ENCODE measurements around the gene CCDC182. TPM values are rescaled to one million over a fixed set of nuclear protein-coding genes. Genes with fewer than 3 reads are reported as not detected.

The CCDC182 gene
- total and polyA plus RNA-seq, 2 of the 13 experiments (the other 11 are each of a cell fraction or from before 2014, with no cell fraction given): not detected

DNA sequence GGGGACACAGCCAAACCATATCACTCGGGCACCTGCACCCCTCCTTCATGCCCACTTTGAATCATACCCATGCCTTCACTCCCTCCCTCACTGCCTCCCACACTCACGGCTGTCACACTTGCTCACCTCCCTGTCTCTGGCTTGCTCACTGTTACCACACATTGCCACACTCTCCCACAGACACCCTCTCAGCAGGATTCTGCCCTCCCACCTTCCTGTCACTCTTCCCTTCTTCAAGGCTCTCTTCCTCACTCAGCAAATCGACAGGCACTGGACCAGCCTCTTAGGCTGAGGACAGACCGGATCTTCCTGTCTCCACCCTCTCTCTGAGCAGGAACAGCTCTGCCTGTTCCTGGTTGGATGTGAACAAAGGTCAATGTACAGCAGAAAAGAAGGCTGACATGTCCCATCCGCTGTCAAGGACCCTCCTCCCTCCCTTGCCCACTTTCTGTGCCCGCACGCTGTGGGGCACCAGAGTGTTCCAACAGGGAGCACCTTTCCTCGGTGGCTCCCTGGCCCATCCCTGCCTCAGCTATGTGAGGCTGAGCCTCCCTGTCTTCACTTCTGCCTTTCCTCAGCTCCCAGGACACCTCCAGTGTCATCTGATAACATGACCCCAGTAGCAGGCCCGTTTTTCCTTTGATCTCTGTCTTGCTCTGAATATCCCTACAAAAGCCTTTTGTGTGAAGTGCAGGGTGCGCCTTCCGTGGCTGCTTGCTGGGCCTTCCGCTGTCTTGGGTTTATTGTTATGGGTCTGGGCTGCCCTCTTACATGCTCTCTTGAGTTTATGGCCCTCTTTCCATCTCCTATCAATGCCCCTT lies 47.0 kb downstream of the CCDC182 start (continued):
- no peak for TF ChIP-seq ZNF180 (CRISPR knock-in tag; IDR thresholded peaks at IDR 0.05; ENCODE audit: borderline replicate concordance, low read depth)
- peak; percentile 28; the same call in 1 of the 2 replicates for TF ChIP-seq ZFX (CRISPR knock-in tag; IDR thresholded peaks at IDR 0.05; ENCODE audit: low read depth)
- TF ChIP-seq CENPX (CRISPR knock-in tag; IDR thresholded peaks at IDR 0.05): no peak
- TF ChIP-seq, protein P1, sequence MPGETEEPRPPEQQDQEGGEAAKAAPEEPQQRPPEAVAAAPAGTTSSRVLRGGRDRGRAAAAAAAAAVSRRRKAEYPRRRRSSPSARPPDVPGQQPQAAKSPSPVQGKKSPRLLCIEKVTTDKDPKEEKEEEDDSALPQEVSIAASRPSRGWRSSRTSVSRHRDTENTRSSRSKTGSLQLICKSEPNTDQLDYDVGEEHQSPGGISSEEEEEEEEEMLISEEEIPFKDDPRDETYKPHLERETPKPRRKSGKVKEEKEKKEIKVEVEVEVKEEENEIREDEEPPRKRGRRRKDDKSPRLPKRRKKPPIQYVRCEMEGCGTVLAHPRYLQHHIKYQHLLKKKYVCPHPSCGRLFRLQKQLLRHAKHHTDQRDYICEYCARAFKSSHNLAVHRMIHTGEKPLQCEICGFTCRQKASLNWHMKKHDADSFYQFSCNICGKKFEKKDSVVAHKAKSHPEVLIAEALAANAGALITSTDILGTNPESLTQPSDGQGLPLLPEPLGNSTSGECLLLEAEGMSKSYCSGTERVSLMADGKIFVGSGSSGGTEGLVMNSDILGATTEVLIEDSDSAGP (CRISPR knock-in tag; IDR thresholded peaks at IDR 0.05; ENCODE audit: borderline replicate concordance): peak; percentile 60; the same call in 1 of the 2 replicates
- peak; percentile 61; the same call in 1 of the 2 replicates for TF ChIP-seq CBX5 (CRISPR knock-in tag; IDR thresholded peaks at IDR 0.05; ENCODE audit: borderline replicate concordance)
- peak; percentile 56; the same call in 1 of the 2 replicates for TF ChIP-seq PPARG (CRISPR knock-in tag; conservative IDR thresholded peaks at IDR 0.05)
- TF ChIP-seq MTA1 (CRISPR knock-in tag; IDR thresholded peaks at IDR 0.05; ENCODE audit: borderline replicate concordance): no peak; the same call in 1 of the 2 replicates
- TF ChIP-seq, protein P2, sequence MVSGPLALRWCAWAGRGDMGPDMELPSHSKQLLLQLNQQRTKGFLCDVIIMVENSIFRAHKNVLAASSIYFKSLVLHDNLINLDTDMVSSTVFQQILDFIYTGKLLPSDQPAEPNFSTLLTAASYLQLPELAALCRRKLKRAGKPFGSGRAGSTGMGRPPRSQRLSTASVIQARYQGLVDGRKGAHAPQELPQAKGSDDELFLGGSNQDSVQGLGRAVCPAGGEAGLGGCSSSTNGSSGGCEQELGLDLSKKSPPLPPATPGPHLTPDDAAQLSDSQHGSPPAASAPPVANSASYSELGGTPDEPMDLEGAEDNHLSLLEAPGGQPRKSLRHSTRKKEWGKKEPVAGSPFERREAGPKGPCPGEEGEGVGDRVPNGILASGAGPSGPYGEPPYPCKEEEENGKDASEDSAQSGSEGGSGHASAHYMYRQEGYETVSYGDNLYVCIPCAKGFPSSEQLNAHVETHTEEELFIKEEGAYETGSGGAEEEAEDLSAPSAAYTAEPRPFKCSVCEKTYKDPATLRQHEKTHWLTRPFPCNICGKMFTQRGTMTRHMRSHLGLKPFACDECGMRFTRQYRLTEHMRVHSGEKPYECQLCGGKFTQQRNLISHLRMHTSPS (CRISPR knock-in tag; IDR thresholded peaks at IDR 0.05; ENCODE audit: low read depth): 0 out of 2 replicates have a peak, but pooled peaks have one; percentile 50
- no peak for TF ChIP-seq NONO (IDR thresholded peaks at IDR 0.05)
- TF ChIP-seq NONO (CRISPR knock-in tag; conservative IDR thresholded peaks at IDR 0.05): peak; percentile 47; the same call in 1 of the 2 replicates
- TF ChIP-seq HNF4G (IDR thresholded peaks at IDR 0.05; ENCODE audit: borderline replicate concordance, low read depth, low read length): peak; percentile 79
- TF ChIP-seq HNF4G (CRISPR knock-in tag; IDR thresholded peaks at IDR 0.05; ENCODE audit: borderline replicate concordance, low read depth): peak; percentile 76
- TF ChIP-seq ARID2 (CRISPR knock-in tag; IDR thresholded peaks at IDR 0.05; ENCODE audit: borderline replicate concordance): no peak
- peak; percentile 61; the same call in 1 of the 2 replicates for TF ChIP-seq WIZ (CRISPR knock-in tag; IDR thresholded peaks at IDR 0.05)
- peak; percentile 43 for TF ChIP-seq PHF8 (CRISPR knock-in tag; IDR thresholded peaks at IDR 0.05)
- TF ChIP-seq ZNF546 (CRISPR knock-in tag; conservative IDR thresholded peaks at IDR 0.05): 0 out of 2 replicates have a peak, but pooled peaks have one; percentile 39
- TF ChIP-seq, protein P3, sequence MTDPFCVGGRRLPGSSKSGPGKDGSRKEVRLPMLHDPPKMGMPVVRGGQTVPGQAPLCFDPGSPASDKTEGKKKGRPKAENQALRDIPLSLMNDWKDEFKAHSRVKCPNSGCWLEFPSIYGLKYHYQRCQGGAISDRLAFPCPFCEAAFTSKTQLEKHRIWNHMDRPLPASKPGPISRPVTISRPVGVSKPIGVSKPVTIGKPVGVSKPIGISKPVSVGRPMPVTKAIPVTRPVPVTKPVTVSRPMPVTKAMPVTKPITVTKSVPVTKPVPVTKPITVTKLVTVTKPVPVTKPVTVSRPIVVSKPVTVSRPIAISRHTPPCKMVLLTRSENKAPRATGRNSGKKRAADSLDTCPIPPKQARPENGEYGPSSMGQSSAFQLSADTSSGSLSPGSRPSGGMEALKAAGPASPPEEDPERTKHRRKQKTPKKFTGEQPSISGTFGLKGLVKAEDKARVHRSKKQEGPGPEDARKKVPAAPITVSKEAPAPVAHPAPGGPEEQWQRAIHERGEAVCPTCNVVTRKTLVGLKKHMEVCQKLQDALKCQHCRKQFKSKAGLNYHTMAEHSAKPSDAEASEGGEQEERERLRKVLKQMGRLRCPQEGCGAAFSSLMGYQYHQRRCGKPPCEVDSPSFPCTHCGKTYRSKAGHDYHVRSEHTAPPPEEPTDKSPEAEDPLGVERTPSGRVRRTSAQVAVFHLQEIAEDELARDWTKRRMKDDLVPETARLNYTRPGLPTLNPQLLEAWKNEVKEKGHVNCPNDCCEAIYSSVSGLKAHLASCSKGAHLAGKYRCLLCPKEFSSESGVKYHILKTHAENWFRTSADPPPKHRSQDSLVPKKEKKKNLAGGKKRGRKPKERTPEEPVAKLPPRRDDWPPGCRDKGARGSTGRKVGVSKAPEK (CRISPR knock-in tag; IDR thresholded peaks at IDR 0.05; ENCODE audit: borderline replicate concordance): no peak
- TF ChIP-seq NFRKB (IDR thresholded peaks at IDR 0.05): 0 out of 2 replicates have a peak, but pooled peaks have one; percentile 23
- peak; percentile 46; the same call in 1 of the 2 replicates for TF ChIP-seq ZFY (CRISPR knock-in tag; IDR thresholded peaks at IDR 0.05)
- TF ChIP-seq RARA (CRISPR knock-in tag; IDR thresholded peaks at IDR 0.05): peak; percentile 38
- TF ChIP-seq IRF2 (CRISPR knock-in tag; IDR thresholded peaks at IDR 0.05): peak; percentile 71; the same call in 1 of the 2 replicates

Measured in HepG2 (cell line).